ENCODE measurements around the gene HS6ST2. TPM values are rescaled to one million over a fixed set of nuclear protein-coding genes. Genes with fewer than 3 reads are reported as not detected.

HS6ST2 gene
- total and polyA plus RNA-seq, 10 of the 15 experiments (the other 5 are each of a cell fraction or from before 2014, with no cell fraction given), result not detected

DNA sequence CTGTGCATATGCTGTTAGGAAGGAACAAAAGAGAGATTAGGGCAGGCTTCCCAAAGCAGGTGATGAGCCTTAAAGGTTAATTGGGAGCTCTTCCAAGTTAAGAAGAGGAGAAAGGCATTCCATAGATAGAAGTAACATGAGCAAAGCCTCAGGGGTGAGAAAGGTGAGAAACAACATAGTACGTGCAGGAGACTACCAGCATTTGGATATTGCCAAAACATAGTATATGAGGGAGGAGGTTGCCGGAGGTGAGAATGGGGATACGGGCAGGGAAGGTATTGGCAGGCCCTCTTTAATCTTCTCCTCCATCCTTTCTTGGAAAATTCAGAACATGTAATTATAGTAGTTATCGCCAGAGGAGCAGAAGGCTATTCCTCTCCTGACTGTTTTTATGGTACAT lies 373.5 kb downstream of the HS6ST2 start:
- 43% methylated on average over 4 of the region's 4 CpGs for WGBS (ENCODE audit: insufficient coverage, insufficient replicate concordance, low lambda C conversion rate, missing lambda C conversion rate)
- no TSS peak for BruUV-seq (replicated peaks)
- in situ Hi-C loops (cut with MboI), result no loop called here
- Histone ChIP-seq H3K9ac (ENCODE audit: control insufficient read depth, insufficient read depth, low read length) (no peak overlapping the region), H4K20me1 (ENCODE audit: control insufficient read depth, insufficient read depth) (no peaks in the 10 kb centered on the region), H3K4me2 (ENCODE audit: control insufficient read depth, insufficient read depth) (no peak overlapping the region), H3K4me1 (ENCODE audit: control insufficient read depth, insufficient read depth, low read length) (no peaks in the 10 kb centered on the region), H2AFZ (ENCODE audit: control insufficient read depth, low read depth, low read length) (no peak overlapping the region), H3K79me2 (ENCODE audit: control insufficient read depth, insufficient read depth, low read length) (no peaks in the 10 kb centered on the region), H3K36me3 (ENCODE audit: control insufficient read depth in 2 of 2, insufficient read depth in 2 of 2, low read length in 1 of 2) (no peaks in the 10 kb centered on the region), H3K27me3 (replicated peaks in 1 of 2; ENCODE audit: control insufficient read depth in 2 of 2, insufficient read depth in 2 of 2, low read length in 1 of 2) (no peaks in the 10 kb centered on the region; a peak in 1 of 4 replicates), H3K4me3 (no peak overlapping the region), H3K9me3 (replicated peaks; ENCODE audit: control insufficient read depth, insufficient read depth, low read length) (no peaks in the 10 kb centered on the region), H3K27ac (ENCODE audit: control insufficient read depth, insufficient read depth) (no peak overlapping the region)
- intact Hi-C loops (cut with micrococcal nuclease; ENCODE audit: unreplicated experiment), result no loop called here
- ATAC-seq, result no peak
- CTCF ChIA-PET, result interaction anchor here (0.9 to 1.3 kb wide), 2 partner anchors 11 to 292 kb away, joined by 3 to 5 read pairs; no protein-coding TSS in a partner anchor
- no peak for TF ChIP-seq MYB (IDR thresholded peaks at IDR 0.05; ENCODE audit: borderline replicate concordance, low read depth, low read length)
- no peak for TF ChIP-seq YY1 (IDR thresholded peaks at IDR 0.05; ENCODE audit: low read depth, low read length)
- TF ChIP-seq, protein P1, sequence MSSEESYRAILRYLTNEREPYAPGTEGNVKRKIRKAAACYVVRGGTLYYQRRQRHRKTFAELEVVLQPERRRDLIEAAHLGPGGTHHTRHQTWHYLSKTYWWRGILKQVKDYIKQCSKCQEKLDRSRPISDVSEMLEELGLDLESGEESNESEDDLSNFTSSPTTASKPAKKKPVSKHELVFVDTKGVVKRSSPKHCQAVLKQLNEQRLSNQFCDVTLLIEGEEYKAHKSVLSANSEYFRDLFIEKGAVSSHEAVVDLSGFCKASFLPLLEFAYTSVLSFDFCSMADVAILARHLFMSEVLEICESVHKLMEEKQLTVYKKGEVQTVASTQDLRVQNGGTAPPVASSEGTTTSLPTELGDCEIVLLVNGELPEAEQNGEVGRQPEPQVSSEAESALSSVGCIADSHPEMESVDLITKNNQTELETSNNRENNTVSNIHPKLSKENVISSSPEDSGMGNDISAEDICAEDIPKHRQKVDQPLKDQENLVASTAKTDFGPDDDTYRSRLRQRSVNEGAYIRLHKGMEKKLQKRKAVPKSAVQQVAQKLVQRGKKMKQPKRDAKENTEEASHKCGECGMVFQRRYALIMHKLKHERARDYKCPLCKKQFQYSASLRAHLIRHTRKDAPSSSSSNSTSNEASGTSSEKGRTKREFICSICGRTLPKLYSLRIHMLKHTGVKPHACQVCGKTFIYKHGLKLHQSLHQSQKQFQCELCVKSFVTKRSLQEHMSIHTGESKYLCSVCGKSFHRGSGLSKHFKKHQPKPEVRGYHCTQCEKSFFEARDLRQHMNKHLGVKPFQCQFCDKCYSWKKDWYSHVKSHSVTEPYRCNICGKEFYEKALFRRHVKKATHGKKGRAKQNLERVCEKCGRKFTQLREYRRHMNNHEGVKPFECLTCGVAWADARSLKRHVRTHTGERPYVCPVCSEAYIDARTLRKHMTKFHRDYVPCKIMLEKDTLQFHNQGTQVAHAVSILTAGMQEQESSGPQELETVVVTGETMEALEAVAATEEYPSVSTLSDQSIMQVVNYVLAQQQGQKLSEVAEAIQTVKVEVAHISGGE (CRISPR knock-in tag; IDR thresholded peaks at IDR 0.05), result no peak
- TF ChIP-seq, protein P2, sequence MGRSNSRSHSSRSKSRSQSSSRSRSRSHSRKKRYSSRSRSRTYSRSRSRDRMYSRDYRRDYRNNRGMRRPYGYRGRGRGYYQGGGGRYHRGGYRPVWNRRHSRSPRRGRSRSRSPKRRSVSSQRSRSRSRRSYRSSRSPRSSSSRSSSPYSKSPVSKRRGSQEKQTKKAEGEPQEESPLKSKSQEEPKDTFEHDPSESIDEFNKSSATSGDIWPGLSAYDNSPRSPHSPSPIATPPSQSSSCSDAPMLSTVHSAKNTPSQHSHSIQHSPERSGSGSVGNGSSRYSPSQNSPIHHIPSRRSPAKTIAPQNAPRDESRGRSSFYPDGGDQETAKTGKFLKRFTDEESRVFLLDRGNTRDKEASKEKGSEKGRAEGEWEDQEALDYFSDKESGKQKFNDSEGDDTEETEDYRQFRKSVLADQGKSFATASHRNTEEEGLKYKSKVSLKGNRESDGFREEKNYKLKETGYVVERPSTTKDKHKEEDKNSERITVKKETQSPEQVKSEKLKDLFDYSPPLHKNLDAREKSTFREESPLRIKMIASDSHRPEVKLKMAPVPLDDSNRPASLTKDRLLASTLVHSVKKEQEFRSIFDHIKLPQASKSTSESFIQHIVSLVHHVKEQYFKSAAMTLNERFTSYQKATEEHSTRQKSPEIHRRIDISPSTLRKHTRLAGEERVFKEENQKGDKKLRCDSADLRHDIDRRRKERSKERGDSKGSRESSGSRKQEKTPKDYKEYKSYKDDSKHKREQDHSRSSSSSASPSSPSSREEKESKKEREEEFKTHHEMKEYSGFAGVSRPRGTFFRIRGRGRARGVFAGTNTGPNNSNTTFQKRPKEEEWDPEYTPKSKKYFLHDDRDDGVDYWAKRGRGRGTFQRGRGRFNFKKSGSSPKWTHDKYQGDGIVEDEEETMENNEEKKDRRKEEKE (IDR thresholded peaks at IDR 0.05), result no peak
- no peak for TF ChIP-seq YBX1 (IDR thresholded peaks at IDR 0.05)
- TF ChIP-seq BRCA1 (IDR thresholded peaks at IDR 0.05; ENCODE audit: low read depth, low read length), result no peak
- SMC1A ChIA-PET (ENCODE audit: uncharacterized antibody, unreplicated experiment), result interaction anchor here (0.7 kb wide), 1 partner anchor 8 kb away, joined by 3 read pairs; no protein-coding TSS in a partner anchor
- FAIRE-seq, result no peak
- no peak for DNase-seq (ENCODE audit: low read depth, low spot score)
- POLR2A ChIA-PET, result no interaction called here
- RAD21 ChIA-PET (ENCODE audit: unreplicated experiment), result no interaction called here

All from GM12878 (cell line).